ENCODE data around the gene KATNB1. TPM values are rescaled to one million over a fixed set of nuclear protein-coding genes. Genes with fewer than 3 reads are reported as not detected.

Gene KATNB1
- total RNA-seq, 2 experiments from 2014 or later, result 37.4 to 43.5 TPM

GRCh38 chr16:57696240-57696639, 39.3 kb upstream of the KATNB1 start:
- H3K36me3 ChIP-seq (ENCODE audit: insufficient read depth, low read length), result no peaks in the 10 kb centered on the region
- H3K9me3 ChIP-seq (ENCODE audit: low read length), result no peaks in the 10 kb centered on the region
- intact Hi-C loops (cut with micrococcal nuclease; ENCODE audit: unreplicated experiment), result no loop called here
- no peaks in the 10 kb centered on the region for H3K79me2 ChIP-seq (ENCODE audit: insufficient read depth, low read depth, low read length)
- H3K4me2 ChIP-seq (ENCODE audit: low read length), result no peak overlapping the region
- peaks cover 7% of the 10 kb centered on the region for H3K4me1 ChIP-seq (ENCODE audit: insufficient read depth, low read length, poor library complexity, severe bottlenecking)
- ChIA-PET CTCF (ENCODE audit: unreplicated experiment) (no interaction called here), POLR2A (no interaction called here)
- no peak overlapping the region for H3K4me3 ChIP-seq (ENCODE audit: low read depth, low read length, poor library complexity, severe bottlenecking)
- no peak overlapping the region for H3K27ac ChIP-seq (ENCODE audit: low read depth, low read length, poor library complexity, severe bottlenecking)
- H2AFZ ChIP-seq (ENCODE audit: low read length), result no peak overlapping the region
- H3K9me2 ChIP-seq (ENCODE audit: insufficient read depth, low read length), result no peaks in the 10 kb centered on the region
- no peak for DNase-seq (ENCODE audit: low spot score)
- no peaks in the 10 kb centered on the region for H4K20me1 ChIP-seq (ENCODE audit: insufficient read depth, low read length)
- BruUV-seq (replicated peaks), result no TSS peak
- TF ChIP-seq CTCF (conservative IDR thresholded peaks at IDR 0.05; ENCODE audit: low read length) (no peak), EZH2phosphoT487 (IDR thresholded peaks at IDR 0.05; ENCODE audit: borderline replicate concordance, low read depth, low read length) (no peak)

- H3K36me3 ChIP-seq (ENCODE audit: insufficient read depth, low read length), result no peaks in the 10 kb centered on the region
- no peak for DNase-seq (ENCODE audit: low spot score)
- BruUV-seq (replicated peaks), result no TSS peak
- ChIA-PET CTCF (ENCODE audit: unreplicated experiment) (no interaction called here), POLR2A (no interaction called here)
- intact Hi-C loops (cut with micrococcal nuclease; ENCODE audit: unreplicated experiment), result no loop called here
- no peak overlapping the region for H3K4me3 ChIP-seq (ENCODE audit: low read depth, low read length, poor library complexity, severe bottlenecking)
- H4K20me1 ChIP-seq (ENCODE audit: insufficient read depth, low read length), result no peaks in the 10 kb centered on the region
- H3K27ac ChIP-seq (ENCODE audit: low read depth, low read length, poor library complexity, severe bottlenecking), result no peak overlapping the region
- H3K4me2 ChIP-seq (ENCODE audit: low read length), result no peak overlapping the region
- peaks cover 7% of the 10 kb centered on the region for H3K4me1 ChIP-seq (ENCODE audit: insufficient read depth, low read length, poor library complexity, severe bottlenecking)
- H2AFZ ChIP-seq (ENCODE audit: low read length), result no peak overlapping the region
- no peaks in the 10 kb centered on the region for H3K9me3 ChIP-seq (ENCODE audit: low read length)
- H3K9me2 ChIP-seq (ENCODE audit: insufficient read depth, low read length), result no peaks in the 10 kb centered on the region
- TF ChIP-seq CTCF (conservative IDR thresholded peaks at IDR 0.05; ENCODE audit: low read length) (no peak), EZH2phosphoT487 (IDR thresholded peaks at IDR 0.05; ENCODE audit: borderline replicate concordance, low read depth, low read length) (no peak)
- H3K79me2 ChIP-seq (ENCODE audit: insufficient read depth, low read depth, low read length), result no peaks in the 10 kb centered on the region
Measured at GRCh38 chr16:57697896-57698537, 37.6 kb upstream of the KATNB1 start.

GRCh38 chr16:57698812-57699405, 36.7 kb upstream of the KATNB1 start:
- ChIA-PET CTCF (ENCODE audit: unreplicated experiment) (no interaction called here), POLR2A (interaction anchor here (0.8 kb wide), 1 partner anchor 9 kb away, joined by 3 read pairs; no protein-coding TSS in a partner anchor)
- Histone ChIP-seq H3K4me3 (ENCODE audit: low read depth, low read length, poor library complexity, severe bottlenecking) (no peak overlapping the region), H2AFZ (ENCODE audit: low read length) (no peak overlapping the region), H3K9me2 (ENCODE audit: insufficient read depth, low read length) (no peaks in the 10 kb centered on the region), H3K4me2 (ENCODE audit: low read length) (no peak overlapping the region), H3K36me3 (ENCODE audit: insufficient read depth, low read length) (no peaks in the 10 kb centered on the region), H3K27ac (ENCODE audit: low read depth, low read length, poor library complexity, severe bottlenecking) (no peak overlapping the region), H4K20me1 (ENCODE audit: insufficient read depth, low read length) (no peaks in the 10 kb centered on the region), H3K79me2 (ENCODE audit: insufficient read depth, low read depth, low read length) (no peaks in the 10 kb centered on the region), H3K4me1 (ENCODE audit: insufficient read depth, low read length, poor library complexity, severe bottlenecking) (peaks cover 7% of the 10 kb centered on the region), H3K9me3 (ENCODE audit: low read length) (no peaks in the 10 kb centered on the region)
- intact Hi-C loops (cut with micrococcal nuclease; ENCODE audit: unreplicated experiment), result no loop called here
- BruUV-seq (replicated peaks), result no TSS peak
- TF ChIP-seq EZH2phosphoT487 (IDR thresholded peaks at IDR 0.05; ENCODE audit: borderline replicate concordance, low read depth, low read length), result no peak
- DNase-seq (ENCODE audit: low spot score), result no peak

Measured in OCI-LY7 (cell line).